Neural progenitor cell (in vitro differentiated cells): ENCODE data around the gene KEL. TPM values are rescaled to one million over a fixed set of nuclear protein-coding genes. Genes with fewer than 3 reads are reported as not detected.

Experiments
- DNase-seq: peaks from one replicate; pipeline ENCODE4 v3.0.0-alpha.2; 2016; ENCODE audit warnings: low spot score
- H2AFZ ChIP-seq: fragments of 200-600 bp; sonication (generic); replicated peaks from 2 replicates; pipeline ENCODE4 v1.6.1; 2016; ENCODE audit warnings: antibody characterized with exemption
- H3F3A ChIP-seq: fragments of 200-600 bp; sonication (generic); 2 replicates; pipeline ENCODE4 v1.6.1; 2016; ENCODE audit warnings: antibody characterized with exemption, low read depth
- H3K27ac ChIP-seq: fragments of 200-600 bp; sonication (generic); 2 replicates; pipeline ENCODE4 v1.5.1; 2016; ENCODE audit warnings: mild to moderate bottlenecking
- H3K27me3 ChIP-seq: fragments of 200-600 bp; sonication (generic); 2 replicates; pipeline ENCODE4 v1.6.1; 2016; ENCODE audit warnings: mild to moderate bottlenecking, moderate library complexity
- H3K36me3 ChIP-seq: fragments of 200-600 bp; sonication (generic); 2 replicates; pipeline ENCODE4 v1.5.1; 2016
- H3K4me1 ChIP-seq: fragments of 200-600 bp; sonication (generic); 2 replicates; pipeline ENCODE4 v1.6.1; 2016; ENCODE audit warnings: mixed run types
- H3K4me2 ChIP-seq: fragments of 200-600 bp; sonication (generic); 2 replicates; pipeline ENCODE4 v1.6.1; 2016
- H3K4me3 ChIP-seq: fragments of 200-600 bp; sonication (generic); 2 replicates; pipeline ENCODE4 v1.5.1; 2016
- H3K79me2 ChIP-seq: fragments of 200-600 bp; sonication (generic); 2 replicates; pipeline ENCODE4 v1.6.1; 2016; ENCODE audit warnings: low read depth
- H3K9ac ChIP-seq: fragments of 200-600 bp; sonication (generic); 2 replicates; pipeline ENCODE4 v1.6.1; 2016
- H3K9me3 ChIP-seq: fragments of 200-600 bp; sonication (generic); 2 replicates; pipeline ENCODE4 v1.5.1; 2016; ENCODE audit warnings: low read depth
- H4K20me1 ChIP-seq: fragments of 200-600 bp; sonication (generic); 2 replicates; pipeline ENCODE4 v1.6.1; 2016; ENCODE audit warnings: low read depth
- H3K27ac Mint-ChIP-seq: 3 replicates; pipeline ENCODE4 v1.8.0; 2021; ENCODE audit warnings: mixed read lengths
- H3K27me3 Mint-ChIP-seq: 2 replicates; pipeline ENCODE4 v1.8.0; 2022; ENCODE audit warnings: low read depth, mild to moderate bottlenecking, inconsistent platforms, moderate library complexity, mixed read lengths; ENCODE audit not compliant: insufficient read depth
- H3K36me3 Mint-ChIP-seq: 3 replicates; pipeline ENCODE4 v1.8.0; 2021; ENCODE audit warnings: mixed read lengths
- H3K4me1 Mint-ChIP-seq: 3 replicates; pipeline ENCODE4 v1.8.0; 2021; ENCODE audit warnings: mixed read lengths
- H3K4me3 Mint-ChIP-seq: 3 replicates; pipeline ENCODE4 v1.8.0; 2021; ENCODE audit warnings: mild to moderate bottlenecking, moderate library complexity, mixed read lengths
- H3K9me3 Mint-ChIP-seq: 3 replicates; pipeline ENCODE4 v1.8.0; 2020; ENCODE audit warnings: mixed read lengths
- CTCF ChIP-seq: fragments of 200-600 bp; sonication (generic); IDR thresholded peaks from 2 replicates; pipeline ENCODE4 v1.5.1; 2017; ENCODE audit warnings: antibody characterized with exemption, mild to moderate bottlenecking
- EZH2 ChIP-seq: fragments of 200-600 bp; sonication (generic); IDR thresholded peaks from 2 replicates; pipeline ENCODE4 v1.6.1; 2017; ENCODE audit warnings: antibody characterized with exemption, mild to moderate bottlenecking, moderate library complexity
- EZH2phosphoT487 ChIP-seq: fragments of 200-600 bp; sonication (generic); IDR thresholded peaks from 2 replicates; pipeline ENCODE4 v1.6.1; 2017; ENCODE audit warnings: antibody characterized with exemption
- total RNA-seq: library from RNA; depleted of rRNA; stranded (reverse); fragments of >200 nt; gene quantifications from 2 replicates; pipeline ENCODE4 v1.2.3, GENCODE V29; 2015; ENCODE audit warnings: low replicate concordance

The KEL gene
- total RNA-seq, 1 donor from 2014 or later = not detected

- Mint-ChIP-seq H3K4me3 (no peak overlapping the region), H3K9me3 (peaks cover 9% of the 10 kb centered on the region), H3K27ac (no peak overlapping the region), H3K4me1 (no peaks in the 10 kb centered on the region), H3K27me3 (no peaks in the 10 kb centered on the region), H3K36me3 (no peaks in the 10 kb centered on the region)
- Histone ChIP-seq H2AFZ (no peak overlapping the region), H3F3A (no peaks in the 10 kb centered on the region), H3K36me3 (peaks cover 7% of the 10 kb centered on the region), H3K4me3 (no peak overlapping the region), H3K27ac (no peak overlapping the region), H3K9me3 (peaks cover 24% of the 10 kb centered on the region), H3K4me2 (no peak overlapping the region), H3K4me1 (no peaks in the 10 kb centered on the region), H3K79me2 (no peaks in the 10 kb centered on the region), H4K20me1 (no peaks in the 10 kb centered on the region), H3K27me3 (no peaks in the 10 kb centered on the region), H3K9ac (no peak overlapping the region)
- TF ChIP-seq CTCF (no peak), EZH2phosphoT487 (no peak), EZH2 (no peak)
- no peak for DNase-seq
These were observed 53.9 kb downstream of the KEL start for GRCh38 chr7:142908290-142908689.

- no peak overlapping the region for H3K9ac ChIP-seq
- Mint-ChIP-seq H3K27me3 (peaks cover 3% of the 10 kb centered on the region), H3K27ac (no peak overlapping the region), H3K4me3 (no peak overlapping the region), H3K36me3 (no peaks in the 10 kb centered on the region), H3K9me3 (peaks cover 12% of the 10 kb centered on the region), H3K4me1 (peaks cover 2% of the 10 kb centered on the region)
- no peak overlapping the region for H3K4me3 ChIP-seq
- H3K4me1 ChIP-seq = peaks cover 7% of the 10 kb centered on the region
- H3K4me2 ChIP-seq = no peak overlapping the region
- H4K20me1 ChIP-seq = no peaks in the 10 kb centered on the region
- TF ChIP-seq CTCF = no peak
- no peak for TF ChIP-seq EZH2
- no peak for TF ChIP-seq EZH2phosphoT487
- H3F3A ChIP-seq = peaks cover 9% of the 10 kb centered on the region
- H3K27ac ChIP-seq = no peak overlapping the region
- no peaks in the 10 kb centered on the region for H3K27me3 ChIP-seq
- no peaks in the 10 kb centered on the region for H3K79me2 ChIP-seq
- no peak for DNase-seq
- no peak overlapping the region for H2AFZ ChIP-seq
- peaks cover 7% of the 10 kb centered on the region for H3K36me3 ChIP-seq
- peaks cover 25% of the 10 kb centered on the region for H3K9me3 ChIP-seq
These were observed 55.5 kb downstream of the KEL start for GRCh38 chr7:142906643-142907042.

GRCh38 chr7:142905759-142906158 is 56.4 kb downstream of the KEL start:
- H3K36me3 Mint-ChIP-seq = no peaks in the 10 kb centered on the region
- DNase-seq = no peak
- H3K27ac ChIP-seq = no peak overlapping the region
- no peaks in the 10 kb centered on the region for H3K27me3 ChIP-seq
- no peaks in the 10 kb centered on the region for H3K79me2 ChIP-seq
- H3K4me2 ChIP-seq = no peak overlapping the region
- H3K27ac Mint-ChIP-seq = no peak overlapping the region
- H4K20me1 ChIP-seq = no peaks in the 10 kb centered on the region
- H3K9me3 ChIP-seq = peaks cover 25% of the 10 kb centered on the region
- H3K27me3 Mint-ChIP-seq = peaks cover 3% of the 10 kb centered on the region
- no peak overlapping the region for H3K4me3 ChIP-seq
- H2AFZ ChIP-seq = no peak overlapping the region
- no peak overlapping the region for H3K9ac ChIP-seq
- no peak overlapping the region for H3K4me3 Mint-ChIP-seq
- peaks cover 7% of the 10 kb centered on the region for H3K36me3 ChIP-seq
- TF ChIP-seq CTCF (no peak), EZH2 (no peak), EZH2phosphoT487 (no peak)
- peaks cover 2% of the 10 kb centered on the region for H3K4me1 Mint-ChIP-seq
- H3F3A ChIP-seq = peaks cover 12% of the 10 kb centered on the region
- peaks cover 13% of the 10 kb centered on the region for H3K4me1 ChIP-seq
- H3K9me3 Mint-ChIP-seq = peaks cover 12% of the 10 kb centered on the region
